Activated CD4-positive, alpha-beta T cell treated with anti-CD3 and anti-CD28 coated beads, Interleukin-2, amount 10 ng/mL, durations not matched to agents 7 days and 5 days (primary cell): ENCODE data around the gene RBM25. TPM values are rescaled to one million over a fixed set of nuclear protein-coding genes. Genes with fewer than 3 reads are reported as not detected.
"Not testable (repeated sequence)": the region's sequence is repeated elsewhere in the genome, so short reads cannot be mapped to it uniquely, and the experiment has no call there.

Source experiments
- CTCF ChIA-PET: fragments of 350-600 bp; sonication (Branson Sonifier 250); formaldehyde crosslinking; loops from one replicate; lab custom pipeline; 2021; ENCODE audit warnings: antibody characterized with exemption; lab: Charles Lee
- POLR2A ChIA-PET: fragments of 350-600 bp; sonication (Branson Sonifier 250); formaldehyde crosslinking; loops from one replicate; lab custom pipeline; 2021; ENCODE audit warnings: antibody characterized with exemption; lab: Charles Lee
- DNase-seq: peaks from one replicate; pipeline ENCODE4 v3.0.0-alpha.2; 2020
- H3K27ac Mint-ChIP-seq: one replicate; pipeline ENCODE4 v1.8.0; 2021; ENCODE audit warnings: mild to moderate bottlenecking, moderate library complexity, mixed read lengths
- H3K27me3 Mint-ChIP-seq: one replicate; pipeline ENCODE4 v1.8.0; 2021; ENCODE audit warnings: mixed read lengths
- H3K36me3 Mint-ChIP-seq: one replicate; pipeline ENCODE4 v1.8.0; 2021; ENCODE audit warnings: low read depth, mixed read lengths
- H3K4me1 Mint-ChIP-seq: one replicate; pipeline ENCODE4 v1.8.0; 2021; ENCODE audit warnings: mixed read lengths
- H3K4me3 Mint-ChIP-seq: one replicate; pipeline ENCODE4 v1.8.0; 2021; ENCODE audit warnings: mild to moderate bottlenecking, moderate library complexity, mixed read lengths
- H3K9me3 Mint-ChIP-seq: one replicate; pipeline ENCODE4 v1.8.0; 2021; ENCODE audit warnings: mixed read lengths
- total RNA-seq, 2 experiments: library from RNA; stranded (reverse); gene quantifications; one replicate each; pipeline ENCODE4 v1.2.3, GENCODE V29; 2021

Gene RBM25
- total RNA-seq, 2 experiments from 2014 or later, result 99.4 to 100 TPM

GRCh38 chr14:73145371-73145770 is 87.0 kb downstream of the RBM25 start:
- H3K4me1 Mint-ChIP-seq, result peaks cover 29% of the 10 kb centered on the region
- peaks cover 25% of the 10 kb centered on the region for H3K36me3 Mint-ChIP-seq
- no peak overlapping the region for H3K4me3 Mint-ChIP-seq
- H3K9me3 Mint-ChIP-seq, result no peaks in the 10 kb centered on the region
- no peak overlapping the region for H3K27ac Mint-ChIP-seq
- POLR2A ChIA-PET, result no interaction called here
- CTCF ChIA-PET, result interaction anchor here (0.6 to 1.3 kb wide), 4 partner anchors 9 to 34 kb away, joined by 3 to 4 read pairs (median 3); partner anchors contain the start of gene PSEN1
- no peaks in the 10 kb centered on the region for H3K27me3 Mint-ChIP-seq
- DNase-seq, result no peak

GRCh38 chr14:73146111-73146510 is 87.8 kb downstream of the RBM25 start:
- no peak overlapping the region for H3K4me3 Mint-ChIP-seq
- H3K4me1 Mint-ChIP-seq, result peaks cover 21% of the 10 kb centered on the region
- POLR2A ChIA-PET, result no interaction called here
- no peaks in the 10 kb centered on the region for H3K9me3 Mint-ChIP-seq
- H3K27me3 Mint-ChIP-seq, result no peaks in the 10 kb centered on the region
- peaks cover 20% of the 10 kb centered on the region for H3K36me3 Mint-ChIP-seq
- DNase-seq, result no peak
- CTCF ChIA-PET, result interaction anchor here (0.5 to 1.3 kb wide), 4 partner anchors 10 to 268 kb away, joined by 3 read pairs; partner anchors contain the start of gene PSEN1
- H3K27ac Mint-ChIP-seq, result no peak overlapping the region

GRCh38 chr14:73149753-73150152 is 91.4 kb downstream of the RBM25 start:
- POLR2A ChIA-PET, result no interaction called here
- Mint-ChIP-seq H3K27me3 (no peaks in the 10 kb centered on the region), H3K9me3 (no peaks in the 10 kb centered on the region), H3K36me3 (peaks cover 26% of the 10 kb centered on the region), H3K27ac (no peak overlapping the region), H3K4me1 (peaks cover 5% of the 10 kb centered on the region), H3K4me3 (no peak overlapping the region)
- CTCF ChIA-PET, result interaction anchor here (1.5 kb wide), 1 partner anchor 12 kb away, joined by 6 read pairs; no protein-coding TSS in a partner anchor
- no peak for DNase-seq

GRCh38 chr14:73153272-73153671 is 94.9 kb downstream of the RBM25 start:
- ChIA-PET CTCF (interaction anchor here (1.0 to 1.5 kb wide), 2 partner anchors 13 to 151 kb away, joined by 3 read pairs; no protein-coding TSS in a partner anchor), POLR2A (no interaction called here)
- Mint-ChIP-seq H3K4me3 (no peak overlapping the region), H3K27me3 (no peaks in the 10 kb centered on the region), H3K9me3 (no peaks in the 10 kb centered on the region), H3K4me1 (no peaks in the 10 kb centered on the region), H3K27ac (no peak overlapping the region), H3K36me3 (peaks cover 41% of the 10 kb centered on the region)
- DNase-seq, result no peak

GRCh38 chr14:73162251-73162650 is 103.9 kb downstream of the RBM25 start:
- Mint-ChIP-seq H3K4me3 (no peak overlapping the region), H3K4me1 (peaks cover 3% of the 10 kb centered on the region)
- CTCF ChIA-PET, result interaction anchor here (1.7 kb wide), 1 partner anchor 11 kb away, joined by 3 read pairs; no protein-coding TSS in a partner anchor

GRCh38 chr14:73166399-73166798 is 108.1 kb downstream of the RBM25 start:
- ChIA-PET CTCF (interaction anchor here (1.0 kb wide), 1 partner anchor 14 kb away, joined by 3 read pairs; no protein-coding TSS in a partner anchor), POLR2A (no interaction called here)
- Mint-ChIP-seq H3K4me1 (no peaks in the 10 kb centered on the region), H3K4me3 (no peak overlapping the region), H3K27ac (no peak overlapping the region), H3K27me3 (no peaks in the 10 kb centered on the region), H3K36me3 (peaks cover 45% of the 10 kb centered on the region), H3K9me3 (no peaks in the 10 kb centered on the region)
- DNase-seq, result no peak

More at GRCh38 chr14:73162251-73162650, 103.9 kb downstream of the RBM25 start:
- no peak overlapping the region for H3K27ac Mint-ChIP-seq
- no peaks in the 10 kb centered on the region for H3K27me3 Mint-ChIP-seq
- DNase-seq, result no peak
- peaks cover 52% of the 10 kb centered on the region for H3K36me3 Mint-ChIP-seq
- POLR2A ChIA-PET, result no interaction called here
- H3K9me3 Mint-ChIP-seq, result no peaks in the 10 kb centered on the region

- Mint-ChIP-seq H3K27me3 (no peaks in the 10 kb centered on the region), H3K4me3 (no peak overlapping the region), H3K4me1 (no peaks in the 10 kb centered on the region), H3K27ac (no peak overlapping the region), H3K9me3 (no peaks in the 10 kb centered on the region), H3K36me3 (peaks cover 45% of the 10 kb centered on the region)
- no peak for DNase-seq
- ChIA-PET CTCF (no interaction called here), POLR2A (no interaction called here)
Measured at GRCh38 chr14:73167727-73168126, 109.4 kb downstream of the RBM25 start.

- peaks cover 42% of the 10 kb centered on the region for H3K36me3 Mint-ChIP-seq
- H3K4me3 Mint-ChIP-seq, result no peak overlapping the region
- no peaks in the 10 kb centered on the region for H3K9me3 Mint-ChIP-seq
- DNase-seq, result no peak
- no peak overlapping the region for H3K27ac Mint-ChIP-seq
- CTCF ChIA-PET, result interaction anchor here (0.6 kb wide), 1 partner anchor 77 kb away, joined by 4 read pairs; no protein-coding TSS in a partner anchor
- no peaks in the 10 kb centered on the region for H3K4me1 Mint-ChIP-seq
- H3K27me3 Mint-ChIP-seq, result no peaks in the 10 kb centered on the region
- POLR2A ChIA-PET, result no interaction called here
Measured at GRCh38 chr14:73168274-73168673, 109.9 kb downstream of the RBM25 start.

- no peaks in the 10 kb centered on the region for H3K4me1 Mint-ChIP-seq
- H3K9me3 Mint-ChIP-seq, result no peaks in the 10 kb centered on the region
- ChIA-PET POLR2A (no interaction called here), CTCF (interaction anchor here (0.6 kb wide), 1 partner anchor 76 kb away, joined by 4 read pairs; no protein-coding TSS in a partner anchor)
- no peak overlapping the region for H3K4me3 Mint-ChIP-seq
- H3K27me3 Mint-ChIP-seq, result no peaks in the 10 kb centered on the region
- H3K27ac Mint-ChIP-seq, result no peak overlapping the region
- H3K36me3 Mint-ChIP-seq, result peaks cover 43% of the 10 kb centered on the region
- no peak for DNase-seq
Measured at GRCh38 chr14:73168691-73169090, 110.4 kb downstream of the RBM25 start.

GRCh38 chr14:73169855-73170254 is 111.5 kb downstream of the RBM25 start:
- peaks cover 42% of the 10 kb centered on the region for H3K36me3 Mint-ChIP-seq
- H3K4me1 Mint-ChIP-seq, H3K27me3 Mint-ChIP-seq, DNase-seq, H3K27ac Mint-ChIP-seq, POLR2A ChIA-PET, CTCF ChIA-PET, H3K9me3 Mint-ChIP-seq, H3K4me3 Mint-ChIP-seq: not testable (repeated sequence)

- H3K36me3 Mint-ChIP-seq, result peaks cover 42% of the 10 kb centered on the region
- no peaks in the 10 kb centered on the region for H3K9me3 Mint-ChIP-seq
- H3K27ac Mint-ChIP-seq, result no peak overlapping the region
Measured at GRCh38 chr14:73170686-73171085, 112.4 kb downstream of the RBM25 start.

GRCh38 chr14:73172500-73172899 is 114.2 kb downstream of the RBM25 start:
- no peaks in the 10 kb centered on the region for H3K4me1 Mint-ChIP-seq
- H3K27ac Mint-ChIP-seq, result no peak overlapping the region
- DNase-seq, result no peak
- ChIA-PET CTCF (interaction anchor here (0.9 to 1.1 kb wide), 3 partner anchors 9 to 659 kb away, joined by 3 read pairs; no protein-coding TSS in a partner anchor), POLR2A (no interaction called here)
- no peaks in the 10 kb centered on the region for H3K27me3 Mint-ChIP-seq
- no peaks in the 10 kb centered on the region for H3K9me3 Mint-ChIP-seq
- no peak overlapping the region for H3K4me3 Mint-ChIP-seq
- H3K36me3 Mint-ChIP-seq, result peaks cover 50% of the 10 kb centered on the region

More at GRCh38 chr14:73170686-73171085, 112.4 kb downstream of the RBM25 start:
- no peak overlapping the region for H3K4me3 Mint-ChIP-seq
- H3K27me3 Mint-ChIP-seq, result no peaks in the 10 kb centered on the region
- DNase-seq, result no peak
- POLR2A ChIA-PET, result no interaction called here
- no peaks in the 10 kb centered on the region for H3K4me1 Mint-ChIP-seq
- CTCF ChIA-PET, result no interaction called here

GRCh38 chr14:73173092-73173735 is 114.9 kb downstream of the RBM25 start:
- ChIA-PET POLR2A (no interaction called here), CTCF (interaction anchor here (0.6 to 1.1 kb wide), 6 partner anchors 9 to 659 kb away, joined by 3 to 4 read pairs (median 3); no protein-coding TSS in a partner anchor)
- H3K9me3 Mint-ChIP-seq, result no peaks in the 10 kb centered on the region
- H3K36me3 Mint-ChIP-seq, result peaks cover 54% of the 10 kb centered on the region
- H3K4me1 Mint-ChIP-seq, result no peaks in the 10 kb centered on the region
- no peak overlapping the region for H3K4me3 Mint-ChIP-seq
- no peak overlapping the region for H3K27ac Mint-ChIP-seq
- H3K27me3 Mint-ChIP-seq, result no peaks in the 10 kb centered on the region
- DNase-seq, result peak; percentile 19
